ENCODE results near the gene CCDC142. TPM values are rescaled to one million over a fixed set of nuclear protein-coding genes. Genes with fewer than 3 reads are reported as not detected.
"Not testable (repeated sequence)": the region's sequence is repeated elsewhere in the genome, so short reads cannot be mapped to it uniquely, and the experiment has no call there.

Gene CCDC142
- total RNA-seq, 1 experiment from 2014 or later: 12.4 TPM

GRCh38 chr2:74498500-74499266, 15.9 kb upstream of the CCDC142 start:
- Histone ChIP-seq H3K4me3 (no peak overlapping the region; the same call in 1 of the 2 replicates), H3K36me3 (peaks cover 8% of the 10 kb centered on the region), H3K4me1 (replicated peaks) (peaks cover 33% of the 10 kb centered on the region), H3K27ac (no peak overlapping the region), H3K9me3 (replicated peaks) (no peaks in the 10 kb centered on the region), H3K27me3 (replicated peaks) (peaks cover 36% of the 10 kb centered on the region)
- peak in 1 of 2 experiments; percentile 29 for DNase-seq (ENCODE audit: low read depth in 1 of 2, low spot score in 2 of 2)

GRCh38 chr2:74497777-74498499, 15.1 kb upstream of the CCDC142 start:
- H3K9me3 ChIP-seq (replicated peaks): no peaks in the 10 kb centered on the region
- H3K4me3 ChIP-seq: no peak overlapping the region
- DNase-seq (ENCODE audit: low read depth in 1 of 2, low spot score in 2 of 2): no peak
- H3K27ac ChIP-seq: no peak overlapping the region
- peaks cover 12% of the 10 kb centered on the region for H3K36me3 ChIP-seq
- peaks cover 25% of the 10 kb centered on the region for H3K4me1 ChIP-seq (replicated peaks)
- peaks cover 36% of the 10 kb centered on the region for H3K27me3 ChIP-seq (replicated peaks)

GRCh38 chr2:74496997-74497776, 14.4 kb upstream of the CCDC142 start:
- Histone ChIP-seq H3K4me3 (no peak overlapping the region), H3K36me3 (peaks cover 20% of the 10 kb centered on the region), H3K27me3 (replicated peaks) (peaks cover 36% of the 10 kb centered on the region), H3K4me1 (replicated peaks) (peaks cover 20% of the 10 kb centered on the region), H3K9me3 (replicated peaks) (no peaks in the 10 kb centered on the region), H3K27ac (no peak overlapping the region)
- DNase-seq (ENCODE audit: low read depth in 1 of 2, low spot score in 2 of 2): no peak

GRCh38 chr2:74495440-74495839, 12.6 kb upstream of the CCDC142 start:
- DNase-seq (ENCODE audit: low read depth in 1 of 2, low spot score in 2 of 2): no peak
- H3K27ac ChIP-seq: no peak overlapping the region
- no peaks in the 10 kb centered on the region for H3K9me3 ChIP-seq (replicated peaks)
- peaks cover 20% of the 10 kb centered on the region for H3K4me1 ChIP-seq (replicated peaks)
- H3K27me3 ChIP-seq (replicated peaks): peaks cover 32% of the 10 kb centered on the region
- H3K4me3 ChIP-seq: no peak overlapping the region
- H3K36me3 ChIP-seq: peaks cover 36% of the 10 kb centered on the region

- no peak for DNase-seq (ENCODE audit: low read depth in 1 of 2, low spot score in 2 of 2)
- peaks cover 13% of the 10 kb centered on the region for H3K27me3 ChIP-seq (replicated peaks)
Measured at GRCh38 chr2:74493546-74493945, 10.7 kb upstream of the CCDC142 start.

GRCh38 chr2:74491648-74492544, 9.1 kb upstream of the CCDC142 start:
- no peak overlapping the region for H3K27ac ChIP-seq
- no peak for DNase-seq (ENCODE audit: low read depth in 1 of 2, low spot score in 2 of 2)

More at GRCh38 chr2:74493546-74493945, 10.7 kb upstream of the CCDC142 start:
- Histone ChIP-seq H3K9me3 (replicated peaks) (no peaks in the 10 kb centered on the region), H3K4me3 (no peak overlapping the region), H3K36me3 (peaks cover 42% of the 10 kb centered on the region), H3K27ac (no peak overlapping the region), H3K4me1 (replicated peaks) (peaks cover 8% of the 10 kb centered on the region)

GRCh38 chr2:74489906-74490305, 7.1 kb upstream of the CCDC142 start:
- no peaks in the 10 kb centered on the region for H3K4me1 ChIP-seq (replicated peaks)
- no peaks in the 10 kb centered on the region for H3K27me3 ChIP-seq (replicated peaks)
- H3K36me3 ChIP-seq: peaks cover 63% of the 10 kb centered on the region
- no peaks in the 10 kb centered on the region for H3K9me3 ChIP-seq (replicated peaks)
- DNase-seq (ENCODE audit: low read depth in 1 of 2, low spot score in 2 of 2): no peak
- no peak overlapping the region for H3K27ac ChIP-seq
- H3K4me3 ChIP-seq: no peak overlapping the region

More at GRCh38 chr2:74491648-74492544, 9.1 kb upstream of the CCDC142 start:
- H3K4me1 ChIP-seq (replicated peaks): no peaks in the 10 kb centered on the region
- peaks cover 52% of the 10 kb centered on the region for H3K36me3 ChIP-seq
- H3K27me3 ChIP-seq (replicated peaks): no peaks in the 10 kb centered on the region
- H3K4me3 ChIP-seq: no peak overlapping the region
- no peaks in the 10 kb centered on the region for H3K9me3 ChIP-seq (replicated peaks)

- no peaks in the 10 kb centered on the region for H3K4me1 ChIP-seq (replicated peaks)
- no peak for DNase-seq (ENCODE audit: low read depth in 1 of 2, low spot score in 2 of 2)
- no peaks in the 10 kb centered on the region for H3K27me3 ChIP-seq (replicated peaks)
- no peak overlapping the region for H3K4me3 ChIP-seq
- H3K27ac ChIP-seq: no peak overlapping the region
- peaks cover 57% of the 10 kb centered on the region for H3K36me3 ChIP-seq
- H3K9me3 ChIP-seq (replicated peaks): no peaks in the 10 kb centered on the region
Measured at GRCh38 chr2:74488643-74489481, 6.1 kb upstream of the CCDC142 start.

GRCh38 chr2:74486141-74486540, 3.3 kb upstream of the CCDC142 start:
- H3K9me3 ChIP-seq (replicated peaks): 0 out of 2 replicates have a peak, but pooled peaks cover 4% of the 10 kb centered on the region
- H3K4me3 ChIP-seq: no peak overlapping the region
- H3K36me3 ChIP-seq: peaks cover 49% of the 10 kb centered on the region
- peaks cover 15% of the 10 kb centered on the region for H3K4me1 ChIP-seq (replicated peaks)
- DNase-seq (ENCODE audit: low read depth in 1 of 2, low spot score in 2 of 2): no peak
- H3K27me3 ChIP-seq (replicated peaks): no peaks in the 10 kb centered on the region
- H3K27ac ChIP-seq: no peak overlapping the region

GRCh38 chr2:74483675-74484164, 922 bp upstream of the CCDC142 start:
- H3K4me3 ChIP-seq: peak overlapping the region; percentile 76
- DNase-seq (ENCODE audit: low read depth in 1 of 2, low spot score in 2 of 2); H3K9me3 ChIP-seq (replicated peaks); H3K27ac ChIP-seq; H3K27me3 ChIP-seq (replicated peaks): not testable (repeated sequence)
- H3K36me3 ChIP-seq: peaks cover 51% of the 10 kb centered on the region
- peaks cover 16% of the 10 kb centered on the region for H3K4me1 ChIP-seq (replicated peaks)

GRCh38 chr2:74481961-74482800, 617 bp downstream of the CCDC142 start:
- peaks cover 45% of the 10 kb centered on the region for H3K36me3 ChIP-seq
- H3K4me3 ChIP-seq: peak overlapping the region; percentile 76
- H3K4me1 ChIP-seq (replicated peaks): peaks cover 16% of the 10 kb centered on the region
- DNase-seq (ENCODE audit: low read depth in 1 of 2, low spot score in 2 of 2): peak in 1 of 2 experiments; percentile 69
- H3K27ac ChIP-seq: peak overlapping the region; percentile 70
- H3K9me3 ChIP-seq (replicated peaks): 0 out of 2 replicates have a peak, but pooled peaks cover 4% of the 10 kb centered on the region
- no peaks in the 10 kb centered on the region for H3K27me3 ChIP-seq (replicated peaks)
